ENCODE data around the gene FBXO42. TPM values are rescaled to one million over a fixed set of nuclear protein-coding genes. Genes with fewer than 3 reads are reported as not detected.
"Not testable (repeated sequence)": the region's sequence is repeated elsewhere in the genome, so short reads cannot be mapped to it uniquely, and the experiment has no call there.

The FBXO42 gene
- polyA plus RNA-seq, 2 donors: 11.6 to 12.4 TPM

DNA sequence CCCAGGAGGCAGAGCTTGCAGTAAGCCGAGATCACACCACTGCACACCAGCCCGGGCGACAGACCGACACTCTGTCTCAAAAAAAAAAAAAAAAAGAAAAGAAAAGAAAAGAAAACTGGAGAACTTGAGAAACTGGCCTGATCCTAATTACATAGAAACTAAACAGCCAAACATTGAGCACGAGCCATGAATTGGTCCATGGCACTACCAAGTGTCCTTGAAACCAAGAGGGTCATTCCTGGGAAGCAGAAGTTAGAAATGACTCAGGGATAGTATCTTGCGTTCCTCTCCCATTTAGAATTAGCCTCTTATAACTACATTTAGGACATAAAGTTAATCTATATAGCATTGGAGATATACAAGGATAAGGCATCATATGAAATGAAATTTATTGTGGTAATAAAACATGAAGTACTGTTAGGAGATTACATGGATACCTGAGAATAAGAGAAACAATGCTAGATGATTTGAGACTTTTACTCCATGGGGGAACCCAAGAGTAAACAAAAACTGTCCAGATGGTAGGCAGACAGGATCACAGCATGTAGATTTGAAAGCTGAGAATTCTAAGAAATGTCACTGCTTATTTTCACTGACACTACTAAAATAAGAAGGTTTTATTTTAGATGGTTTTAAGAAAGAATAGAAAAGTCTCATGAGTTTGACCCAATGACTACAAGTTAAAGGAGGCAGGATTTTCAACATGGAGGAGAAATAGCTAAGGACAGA, 75.8 kb downstream of the FBXO42 start:
- Histone ChIP-seq H3K9me3 (ENCODE audit: control insufficient read depth in 2 of 2, insufficient read depth in 1 of 2, low read depth in 1 of 2, low read length in 1 of 2) (no peaks in the 10 kb centered on the region), H3K36me3 (ENCODE audit: control insufficient read depth in 2 of 2, insufficient read depth in 2 of 2, low read length in 1 of 2) (no peaks in the 10 kb centered on the region), H3K27me3 (ENCODE audit: control insufficient read depth in 1 of 2, insufficient read depth in 2 of 2, low read length in 2 of 2) (no peaks in the 10 kb centered on the region), H3K4me1 (ENCODE audit: control insufficient read depth in 2 of 2, insufficient read depth in 2 of 2, low read length in 1 of 2) (no peaks in the 10 kb centered on the region), H3K4me3 (ENCODE audit: low read depth in 1 of 2, low read length in 2 of 2) (no peak overlapping the region), H3K27ac (ENCODE audit: low read depth in 2 of 2, low read length in 1 of 2) (no peak overlapping the region)
- WGBS, 2 donors: 87 to 96% methylated on average over 6 of the region's 6 CpGs

DNA sequence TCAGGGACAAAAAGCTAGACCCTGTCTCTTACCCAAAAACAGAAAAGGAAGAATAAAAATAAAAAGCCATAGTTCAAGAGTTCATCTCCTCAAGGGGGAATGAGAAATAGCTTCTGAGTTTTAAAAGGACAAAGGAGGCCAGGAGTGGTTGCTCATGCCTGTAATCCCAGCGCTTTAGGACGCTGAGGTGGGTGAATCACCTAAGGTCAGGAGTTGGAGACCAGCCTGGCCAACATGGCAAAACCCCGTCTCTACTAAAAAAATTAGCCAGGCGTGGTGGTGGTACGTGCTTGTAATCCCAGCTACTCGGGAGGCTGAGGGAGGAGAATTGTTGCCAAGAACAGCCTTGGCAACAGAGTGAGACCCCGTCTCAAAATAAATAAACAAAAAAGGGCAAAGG, 76.7 kb downstream of the FBXO42 start:
- Histone ChIP-seq H3K27ac (ENCODE audit: low read depth in 2 of 2, low read length in 1 of 2) (no peak overlapping the region), H3K9me3 (ENCODE audit: control insufficient read depth in 2 of 2, insufficient read depth in 1 of 2, low read depth in 1 of 2, low read length in 1 of 2) (no peaks in the 10 kb centered on the region), H3K36me3 (ENCODE audit: control insufficient read depth in 2 of 2, insufficient read depth in 2 of 2, low read length in 1 of 2) (no peaks in the 10 kb centered on the region), H3K27me3 (ENCODE audit: control insufficient read depth in 1 of 2, insufficient read depth in 2 of 2, low read length in 2 of 2) (no peaks in the 10 kb centered on the region), H3K4me1 (ENCODE audit: control insufficient read depth in 2 of 2, insufficient read depth in 2 of 2, low read length in 1 of 2) (no peaks in the 10 kb centered on the region), H3K4me3 (ENCODE audit: low read depth in 1 of 2, low read length in 2 of 2) (no peak overlapping the region)
- 81 to 84% methylated on average over 7 of the region's 7 CpGs for WGBS, 2 donors

DNA sequence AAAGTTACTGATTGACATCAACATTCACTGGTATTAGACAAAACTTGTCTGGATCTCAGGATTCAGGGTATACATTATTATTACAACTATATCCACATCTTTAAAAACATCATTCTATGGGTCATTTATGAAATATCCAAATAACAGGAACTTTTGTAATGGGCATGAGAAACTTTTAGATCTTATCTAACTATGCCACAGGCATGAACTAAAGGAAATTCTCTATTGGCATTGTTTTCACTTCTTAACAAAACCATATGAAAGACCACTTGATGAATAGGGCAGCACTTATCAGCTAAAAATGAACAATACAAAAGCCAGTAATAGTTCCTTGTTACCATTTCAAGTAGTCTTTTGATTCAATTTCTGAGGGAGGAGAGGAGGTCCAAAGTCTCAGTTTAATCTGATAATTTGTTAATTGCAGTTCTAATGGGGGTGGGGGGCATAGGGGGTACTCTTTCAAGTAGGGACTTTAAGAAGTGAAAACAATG, 84.5 kb downstream of the FBXO42 start:
- no peaks in the 10 kb centered on the region for H3K9me3 ChIP-seq (ENCODE audit: control insufficient read depth in 2 of 2, insufficient read depth in 1 of 2, low read depth in 1 of 2, low read length in 1 of 2)
- no peak overlapping the region for H3K4me3 ChIP-seq (ENCODE audit: low read depth in 1 of 2, low read length in 2 of 2)
- peaks cover 0 to 2% of the 10 kb centered on the region in 2 donors for H3K4me1 ChIP-seq (ENCODE audit: control insufficient read depth in 2 of 2, insufficient read depth in 2 of 2, low read length in 1 of 2)
- H3K27me3 ChIP-seq (ENCODE audit: control insufficient read depth in 1 of 2, insufficient read depth in 2 of 2, low read length in 2 of 2): no peaks in the 10 kb centered on the region
- no peaks in the 10 kb centered on the region for H3K36me3 ChIP-seq (ENCODE audit: control insufficient read depth in 2 of 2, insufficient read depth in 2 of 2, low read length in 1 of 2)
- H3K27ac ChIP-seq (ENCODE audit: low read depth in 2 of 2, low read length in 1 of 2): no peak overlapping the region

DNA sequence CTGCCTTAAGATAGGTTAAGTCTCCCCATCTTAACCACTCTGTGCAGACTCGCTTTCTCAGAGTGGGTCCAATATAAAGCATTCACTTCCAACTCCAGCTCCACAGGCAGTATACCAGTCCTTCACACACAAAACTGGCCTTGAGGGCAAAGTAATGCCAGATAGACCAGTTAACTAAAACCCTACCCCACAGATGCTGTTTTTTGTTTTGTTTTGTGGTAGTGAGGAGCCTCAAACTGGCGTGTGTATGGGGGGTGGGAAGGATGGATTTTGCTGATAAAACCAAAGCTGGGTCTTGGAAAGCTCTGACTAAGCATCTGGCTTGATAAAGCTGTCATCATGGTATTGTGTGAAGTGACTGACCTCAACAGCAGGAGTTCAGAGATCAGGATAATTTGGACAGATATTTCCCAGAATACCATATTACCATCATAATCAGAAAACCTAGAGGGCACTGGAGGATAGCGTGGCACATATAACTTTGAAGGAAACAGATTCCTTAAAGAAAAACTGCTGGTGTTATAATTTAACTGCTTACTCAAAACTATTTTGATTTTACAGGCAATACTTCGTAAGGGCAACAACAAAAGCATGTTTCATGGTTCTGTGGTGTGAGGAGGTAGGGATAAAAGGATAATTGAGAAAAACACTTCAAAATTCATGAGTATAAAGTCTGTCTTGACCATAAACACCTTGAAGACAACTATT, 85.7 kb downstream of the FBXO42 start:
- Histone ChIP-seq H3K4me1 (ENCODE audit: control insufficient read depth in 2 of 2, insufficient read depth in 2 of 2, low read length in 1 of 2) (peaks cover 0 to 2% of the 10 kb centered on the region in 2 donors), H3K4me3 (ENCODE audit: low read depth in 1 of 2, low read length in 2 of 2) (no peak overlapping the region), H3K27me3 (ENCODE audit: control insufficient read depth in 1 of 2, insufficient read depth in 2 of 2, low read length in 2 of 2) (no peaks in the 10 kb centered on the region), H3K36me3 (ENCODE audit: control insufficient read depth in 2 of 2, insufficient read depth in 2 of 2, low read length in 1 of 2) (no peaks in the 10 kb centered on the region), H3K27ac (ENCODE audit: low read depth in 2 of 2, low read length in 1 of 2) (no peak overlapping the region), H3K9me3 (ENCODE audit: control insufficient read depth in 2 of 2, insufficient read depth in 1 of 2, low read depth in 1 of 2, low read length in 1 of 2) (no peaks in the 10 kb centered on the region)
- WGBS, 2 donors: 83 to 86% methylated on average over 4 of the region's 4 CpGs

DNA sequence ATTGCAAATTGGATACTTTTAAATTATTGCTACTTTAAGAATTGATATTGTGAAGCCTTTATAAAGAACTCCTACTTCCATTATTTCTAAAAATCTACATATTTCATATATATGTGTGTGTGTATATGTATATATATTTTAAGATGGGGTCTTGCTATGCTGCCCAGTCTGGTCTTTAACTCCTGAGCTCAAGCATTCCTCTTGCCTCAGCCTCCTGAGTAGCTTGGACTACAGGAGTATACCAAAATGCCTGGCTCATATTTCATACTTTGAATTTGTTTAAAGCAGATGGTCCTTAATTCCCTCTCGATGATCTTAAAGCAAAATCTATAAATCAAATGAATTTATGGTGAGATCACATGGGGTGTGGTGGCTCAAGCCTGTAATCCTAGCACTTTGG, 90.2 kb downstream of the FBXO42 start:
- Histone ChIP-seq H3K27me3 (ENCODE audit: control insufficient read depth in 1 of 2, insufficient read depth in 2 of 2, low read length in 2 of 2) (no peaks in the 10 kb centered on the region), H3K4me3 (ENCODE audit: low read depth in 1 of 2, low read length in 2 of 2) (no peak overlapping the region), H3K27ac (ENCODE audit: low read depth in 2 of 2, low read length in 1 of 2) (no peak overlapping the region), H3K36me3 (ENCODE audit: control insufficient read depth in 2 of 2, insufficient read depth in 2 of 2, low read length in 1 of 2) (no peaks in the 10 kb centered on the region), H3K9me3 (ENCODE audit: control insufficient read depth in 2 of 2, insufficient read depth in 1 of 2, low read depth in 1 of 2, low read length in 1 of 2) (no peaks in the 10 kb centered on the region), H3K4me1 (ENCODE audit: control insufficient read depth in 2 of 2, insufficient read depth in 2 of 2, low read length in 1 of 2) (peaks cover 0 to 2% of the 10 kb centered on the region in 2 donors)
- 69 to 78% methylated on average over 1 of the region's 1 CpG for WGBS, 2 donors

DNA sequence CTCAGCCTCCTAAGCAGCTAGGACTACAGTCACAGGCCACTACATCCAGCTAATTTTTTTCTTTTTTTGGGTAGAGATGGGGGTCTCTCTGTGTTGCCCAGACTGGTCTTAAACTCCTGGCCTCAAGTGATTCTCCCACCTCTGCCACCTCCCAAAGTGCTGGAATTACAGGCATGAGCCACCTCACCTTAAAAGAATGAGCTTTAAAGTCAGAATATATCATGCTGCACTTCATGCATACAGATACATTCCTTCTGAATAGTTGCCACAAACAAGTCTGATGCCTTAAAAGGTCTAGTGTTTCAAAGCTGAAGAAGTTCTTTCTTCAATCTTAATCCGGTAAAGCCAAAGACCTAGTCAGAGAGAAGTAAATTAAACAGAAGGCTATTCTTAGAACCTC, 91.5 kb downstream of the FBXO42 start:
- Histone ChIP-seq H3K27ac (ENCODE audit: low read depth in 2 of 2, low read length in 1 of 2) (no peak overlapping the region), H3K36me3 (ENCODE audit: control insufficient read depth in 2 of 2, insufficient read depth in 2 of 2, low read length in 1 of 2) (peaks cover 0 to 2% of the 10 kb centered on the region in 2 donors), H3K27me3 (ENCODE audit: control insufficient read depth in 1 of 2, insufficient read depth in 2 of 2, low read length in 2 of 2) (no peaks in the 10 kb centered on the region), H3K9me3 (ENCODE audit: control insufficient read depth in 2 of 2, insufficient read depth in 1 of 2, low read depth in 1 of 2, low read length in 1 of 2) (no peaks in the 10 kb centered on the region), H3K4me3 (ENCODE audit: low read depth in 1 of 2, low read length in 2 of 2) (no peak overlapping the region), H3K4me1 (ENCODE audit: control insufficient read depth in 2 of 2, insufficient read depth in 2 of 2, low read length in 1 of 2) (no peaks in the 10 kb centered on the region)
- 64 to 82% methylated on average over 1 of the region's 1 CpG for WGBS, 2 donors

DNA sequence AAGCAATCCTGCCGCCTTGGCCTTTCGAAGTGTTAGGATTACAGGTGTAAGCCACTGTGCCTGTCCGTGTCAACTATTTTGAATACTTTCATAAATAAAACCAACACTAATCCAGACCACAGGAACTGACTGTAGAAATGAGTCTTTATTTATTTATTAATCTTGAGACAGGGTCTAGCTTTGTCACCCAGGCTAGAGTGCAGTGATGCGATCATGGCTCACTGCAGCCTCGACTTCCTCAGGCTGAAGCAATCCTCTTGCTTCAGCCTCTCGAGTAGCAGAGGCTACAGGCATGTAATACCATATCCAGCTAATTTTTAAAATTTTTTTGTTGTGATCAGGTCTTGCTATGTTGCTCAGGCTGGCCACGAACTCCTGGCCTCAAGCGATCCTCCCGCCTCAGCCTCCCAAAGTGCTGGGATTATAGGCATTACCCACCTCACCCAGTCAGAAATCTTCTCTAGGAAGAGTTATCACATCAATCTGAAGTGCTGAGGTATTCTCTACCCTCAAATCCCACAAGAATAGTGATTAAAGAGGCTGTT, 93.6 kb downstream of the FBXO42 start:
- no peak overlapping the region for H3K4me3 ChIP-seq (ENCODE audit: low read depth in 1 of 2, low read length in 2 of 2)
- H3K36me3 ChIP-seq (ENCODE audit: control insufficient read depth in 2 of 2, insufficient read depth in 2 of 2, low read length in 1 of 2): peaks cover 0 to 5% of the 10 kb centered on the region in 2 donors
- no peak overlapping the region for H3K27ac ChIP-seq (ENCODE audit: low read depth in 2 of 2, low read length in 1 of 2)
- WGBS, 2 donors: 95 to 98% methylated on average over 9 of the region's 9 CpGs
- H3K9me3 ChIP-seq (ENCODE audit: control insufficient read depth in 2 of 2, insufficient read depth in 1 of 2, low read depth in 1 of 2, low read length in 1 of 2): no peaks in the 10 kb centered on the region
- H3K4me1 ChIP-seq (ENCODE audit: control insufficient read depth in 2 of 2, insufficient read depth in 2 of 2, low read length in 1 of 2): no peaks in the 10 kb centered on the region
- no peaks in the 10 kb centered on the region for H3K27me3 ChIP-seq (ENCODE audit: control insufficient read depth in 1 of 2, insufficient read depth in 2 of 2, low read length in 2 of 2)

DNA sequence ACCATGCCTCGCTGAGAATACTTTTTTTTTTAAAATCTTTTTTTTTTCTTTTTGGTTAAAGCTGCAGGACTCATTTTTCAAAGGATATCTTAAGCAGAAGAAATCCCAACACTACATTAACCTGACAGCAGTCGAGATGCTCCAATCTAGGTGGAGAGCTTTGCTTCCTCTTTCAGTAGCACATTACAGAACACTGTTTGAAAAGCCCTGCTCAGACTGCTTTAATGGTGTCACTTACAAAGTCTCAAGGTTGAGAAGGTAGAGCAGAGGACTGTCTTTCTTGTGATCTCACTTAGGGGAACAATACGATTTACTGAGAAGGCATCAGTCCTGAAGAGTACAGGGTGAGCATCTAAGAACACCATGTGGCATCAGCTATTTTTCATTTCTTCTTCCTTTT, 94.3 kb downstream of the FBXO42 start:
- no peak overlapping the region for H3K4me3 ChIP-seq (ENCODE audit: low read depth in 1 of 2, low read length in 2 of 2)
- 97% methylated on average over 3 of the region's 3 CpGs for WGBS, 2 donors
- H3K36me3 ChIP-seq (ENCODE audit: control insufficient read depth in 2 of 2, insufficient read depth in 2 of 2, low read length in 1 of 2): peaks cover 0 to 7% of the 10 kb centered on the region in 2 donors
- no peak overlapping the region for H3K27ac ChIP-seq (ENCODE audit: low read depth in 2 of 2, low read length in 1 of 2)
- H3K9me3 ChIP-seq (ENCODE audit: control insufficient read depth in 2 of 2, insufficient read depth in 1 of 2, low read depth in 1 of 2, low read length in 1 of 2): no peaks in the 10 kb centered on the region
- no peaks in the 10 kb centered on the region for H3K27me3 ChIP-seq (ENCODE audit: control insufficient read depth in 1 of 2, insufficient read depth in 2 of 2, low read length in 2 of 2)
- H3K4me1 ChIP-seq (ENCODE audit: control insufficient read depth in 2 of 2, insufficient read depth in 2 of 2, low read length in 1 of 2): no peaks in the 10 kb centered on the region

DNA sequence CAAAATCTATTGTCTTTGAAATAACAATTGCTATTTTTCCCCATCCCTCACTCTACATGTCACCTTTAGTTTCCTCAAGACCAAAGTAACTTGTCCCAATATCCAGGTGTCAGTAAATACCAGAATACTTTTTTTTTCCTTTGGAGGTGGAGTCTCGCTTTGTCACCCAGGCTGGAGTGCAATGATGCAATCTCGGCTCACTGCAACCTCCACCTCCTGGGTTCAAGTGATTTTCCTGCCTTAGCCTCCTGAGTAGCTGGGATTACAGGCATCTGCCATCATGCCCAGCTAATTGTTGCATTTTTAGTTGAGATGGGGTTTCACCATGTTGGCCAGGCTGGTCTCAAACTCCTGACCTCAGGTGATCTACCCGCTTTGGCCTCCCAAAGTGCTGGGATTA, 94.7 kb downstream of the FBXO42 start:
- not testable (repeated sequence) for H3K4me3 ChIP-seq (ENCODE audit: low read depth in 1 of 2, low read length in 2 of 2); H3K4me1 ChIP-seq (ENCODE audit: control insufficient read depth in 2 of 2, insufficient read depth in 2 of 2, low read length in 1 of 2); H3K27ac ChIP-seq (ENCODE audit: low read depth in 2 of 2, low read length in 1 of 2); H3K27me3 ChIP-seq (ENCODE audit: control insufficient read depth in 1 of 2, insufficient read depth in 2 of 2, low read length in 2 of 2); H3K9me3 ChIP-seq (ENCODE audit: control insufficient read depth in 2 of 2, insufficient read depth in 1 of 2, low read depth in 1 of 2, low read length in 1 of 2); H3K36me3 ChIP-seq (ENCODE audit: control insufficient read depth in 2 of 2, insufficient read depth in 2 of 2, low read length in 1 of 2)
- 92 to 95% methylated on average over 3 of the region's 3 CpGs for WGBS, 2 donors
